ACHN (cell line): ENCODE results near the gene CYBRD1.
"Not testable (repeated sequence)": the region's sequence is repeated elsewhere in the genome, so short reads cannot be mapped to it uniquely, and the experiment has no call there.

ENCODE experiments used
- DNase-seq: peaks from one replicate; pipeline ENCODE4 v3.0.0-alpha.2; 2015
- in situ Hi-C: cut with HindIII; loops from 2 replicates; pipeline ENCODE4 v1.10.0; 2017; ENCODE audit warnings: low sequenced_read_pairs, low pct_ligation_motif_present, low pct_unique_long_range_greater_than_20kb

Gene CYBRD1

DNA sequence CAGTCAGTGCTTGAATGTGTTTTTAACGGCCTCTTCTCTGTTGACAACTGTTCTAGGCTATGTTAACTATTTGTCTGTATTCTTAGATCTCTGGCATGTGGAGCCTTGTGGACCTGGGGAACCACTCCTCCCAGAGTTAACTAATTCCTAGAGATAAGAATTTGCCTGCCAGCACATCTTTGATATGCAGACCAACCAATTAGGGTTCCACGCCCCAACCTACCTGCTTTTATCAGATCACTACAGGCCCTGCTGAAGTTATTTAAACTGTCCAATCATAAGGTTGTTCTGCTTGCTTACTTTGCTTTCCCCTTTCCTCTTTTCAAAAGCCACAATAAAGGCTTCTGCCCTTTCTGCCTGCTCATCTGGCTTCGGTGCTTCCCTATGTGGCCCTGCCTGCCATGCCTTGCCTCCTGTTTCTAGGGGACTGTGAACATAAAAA, 8.5 kb upstream of the CYBRD1 start:
- no peak for DNase-seq
- in situ Hi-C loops, result no loop called here

DNA sequence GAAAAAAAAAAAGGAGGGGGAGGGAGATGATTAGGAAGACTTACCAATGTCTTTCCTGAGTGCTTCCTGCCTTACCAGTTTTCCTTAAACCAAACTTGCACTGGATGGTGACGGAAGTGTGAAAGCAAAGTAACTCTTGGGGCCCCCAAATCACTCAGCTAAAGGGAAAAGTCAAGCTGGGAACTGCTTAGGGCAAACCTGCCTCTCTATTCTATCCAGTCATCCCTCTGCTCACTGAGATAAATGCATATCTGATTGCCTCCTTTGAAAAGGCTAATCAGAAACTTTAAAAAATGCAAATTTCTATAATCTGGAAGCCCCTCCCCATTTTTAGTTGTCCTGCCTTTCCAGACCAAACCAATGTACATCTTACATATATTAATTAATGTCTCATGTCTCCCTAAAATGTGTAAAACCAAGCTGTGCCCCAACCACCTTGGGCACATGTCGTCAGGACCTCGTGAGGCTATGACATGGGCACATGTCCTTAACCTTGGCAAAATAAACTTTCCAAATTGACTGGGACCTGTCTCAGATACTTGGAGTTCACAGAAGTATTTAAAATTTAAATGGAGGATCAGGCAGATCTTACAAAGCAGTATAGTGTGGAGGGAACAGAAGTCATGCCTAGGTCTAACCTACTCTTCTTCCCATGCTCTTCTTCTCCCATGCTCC, 7.2 kb upstream of the CYBRD1 start:
- in situ Hi-C loops, result no loop called here

DNA sequence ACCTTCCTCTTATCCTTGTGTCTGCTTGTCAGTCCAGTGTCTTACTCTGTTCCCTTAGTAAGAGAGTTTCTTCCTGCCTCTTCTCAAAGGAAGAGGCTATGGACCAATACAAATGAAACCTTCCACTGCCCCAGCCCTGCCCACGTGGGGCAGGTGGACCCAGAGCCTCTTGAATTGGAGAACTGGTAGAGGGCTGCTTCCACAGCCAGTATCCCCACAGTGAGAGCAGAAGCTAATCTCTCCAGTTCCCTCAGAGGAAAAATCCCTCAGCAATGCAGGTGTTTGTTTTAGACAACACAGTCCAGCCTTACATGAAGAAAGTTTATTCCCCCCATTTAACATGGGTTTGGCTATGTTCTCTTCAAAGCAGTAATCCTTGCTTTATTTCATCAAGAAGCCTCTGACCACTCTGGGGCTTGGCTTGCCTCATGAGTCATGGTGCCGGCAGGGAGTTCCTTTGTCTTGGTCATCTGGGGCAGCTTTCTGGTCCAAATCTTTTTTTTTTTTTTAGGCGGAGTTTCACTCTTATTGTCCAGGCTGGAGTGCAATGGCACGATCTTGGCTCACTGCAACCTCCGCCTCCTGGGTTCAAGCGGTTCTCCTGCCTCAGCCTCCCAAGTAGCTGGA, 6.5 kb upstream of the CYBRD1 start:
- in situ Hi-C loops, result no loop called here
- DNase-seq, result no peak

More for the DNA sequence above, 7.2 kb upstream of the CYBRD1 start:
- DNase-seq, result no peak

- in situ Hi-C loops, result no loop called here
Measured at GRCh38 chr2:171516793-171517192, 5.5 kb upstream of the CYBRD1 start.

DNA sequence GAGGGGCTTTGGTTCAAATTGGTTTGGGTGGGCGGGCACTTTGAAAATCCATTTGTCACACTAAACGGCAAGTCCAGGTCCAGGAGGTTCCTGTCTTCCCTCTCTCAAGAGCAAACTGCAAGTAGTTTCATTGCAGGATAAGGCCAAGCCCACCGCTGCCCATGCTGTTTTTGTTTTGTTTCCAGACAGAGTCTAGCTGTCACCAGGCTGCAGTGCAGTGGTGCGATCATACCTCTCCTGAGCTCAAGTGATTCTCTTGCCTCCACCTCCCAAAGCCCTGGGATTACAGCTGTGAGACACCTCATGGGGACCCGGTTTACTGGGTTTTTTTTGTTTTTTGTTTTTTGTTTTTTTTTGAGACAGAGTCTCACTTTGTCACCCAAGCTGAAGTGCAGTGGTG, 1.8 kb upstream of the CYBRD1 start:
- in situ Hi-C loops, result no loop called here
- no peak for DNase-seq

More at GRCh38 chr2:171516793-171517192, 5.5 kb upstream of the CYBRD1 start:
- no peak for DNase-seq

DNA sequence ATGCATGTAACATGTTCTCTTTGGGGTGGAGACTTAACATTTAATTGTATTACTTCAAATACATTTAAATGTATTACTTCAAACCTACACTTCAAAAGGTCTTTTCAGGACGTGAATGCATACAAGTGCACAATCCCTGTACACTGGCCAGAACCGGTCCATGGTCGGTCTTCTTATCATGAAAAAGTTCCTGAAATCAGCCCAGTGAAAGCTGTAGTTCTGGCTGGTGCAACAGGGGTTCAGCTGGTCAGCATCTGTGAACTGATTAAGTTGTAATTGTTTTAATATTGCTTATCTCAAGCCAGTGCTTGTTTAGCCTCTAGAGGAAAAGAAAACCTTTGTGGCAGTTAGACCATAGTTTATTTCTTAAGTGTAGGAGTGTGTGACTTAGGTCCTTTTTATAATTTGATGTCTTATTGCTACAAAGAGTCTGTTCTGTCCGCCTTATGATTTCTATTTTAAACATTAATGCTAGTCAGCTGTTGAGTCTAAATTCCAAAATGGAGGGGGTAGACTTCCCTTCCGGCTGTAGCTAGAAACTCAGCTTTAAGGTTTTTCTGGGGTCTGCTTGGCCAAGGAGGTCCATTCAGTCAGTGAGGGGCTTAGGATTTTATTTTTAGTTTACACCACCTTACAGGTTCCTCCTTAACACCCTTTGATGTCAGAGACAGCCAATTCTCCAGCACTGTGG, 768 bp upstream of the CYBRD1 start:
- in situ Hi-C loops, result no loop called here
- no peak for DNase-seq

DNA sequence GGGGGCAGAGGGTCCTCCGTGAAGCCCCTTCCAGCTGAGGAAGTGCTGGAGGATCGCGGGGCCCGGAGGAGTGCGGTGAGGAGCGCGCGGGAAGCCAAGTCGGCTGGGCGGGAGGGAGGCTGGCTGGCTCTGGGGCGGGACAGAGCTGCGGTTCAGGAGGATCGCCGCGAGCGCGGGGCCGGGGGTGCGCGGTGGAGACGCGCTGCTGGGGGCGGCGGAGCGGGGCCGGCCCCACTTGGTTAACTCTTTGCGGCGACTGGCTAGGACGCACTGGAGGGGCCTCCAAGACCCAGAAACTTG, 464 bp downstream of the CYBRD1 start:
- in situ Hi-C loops, result no loop called here
- DNase-seq, result peak; percentile 45

DNA sequence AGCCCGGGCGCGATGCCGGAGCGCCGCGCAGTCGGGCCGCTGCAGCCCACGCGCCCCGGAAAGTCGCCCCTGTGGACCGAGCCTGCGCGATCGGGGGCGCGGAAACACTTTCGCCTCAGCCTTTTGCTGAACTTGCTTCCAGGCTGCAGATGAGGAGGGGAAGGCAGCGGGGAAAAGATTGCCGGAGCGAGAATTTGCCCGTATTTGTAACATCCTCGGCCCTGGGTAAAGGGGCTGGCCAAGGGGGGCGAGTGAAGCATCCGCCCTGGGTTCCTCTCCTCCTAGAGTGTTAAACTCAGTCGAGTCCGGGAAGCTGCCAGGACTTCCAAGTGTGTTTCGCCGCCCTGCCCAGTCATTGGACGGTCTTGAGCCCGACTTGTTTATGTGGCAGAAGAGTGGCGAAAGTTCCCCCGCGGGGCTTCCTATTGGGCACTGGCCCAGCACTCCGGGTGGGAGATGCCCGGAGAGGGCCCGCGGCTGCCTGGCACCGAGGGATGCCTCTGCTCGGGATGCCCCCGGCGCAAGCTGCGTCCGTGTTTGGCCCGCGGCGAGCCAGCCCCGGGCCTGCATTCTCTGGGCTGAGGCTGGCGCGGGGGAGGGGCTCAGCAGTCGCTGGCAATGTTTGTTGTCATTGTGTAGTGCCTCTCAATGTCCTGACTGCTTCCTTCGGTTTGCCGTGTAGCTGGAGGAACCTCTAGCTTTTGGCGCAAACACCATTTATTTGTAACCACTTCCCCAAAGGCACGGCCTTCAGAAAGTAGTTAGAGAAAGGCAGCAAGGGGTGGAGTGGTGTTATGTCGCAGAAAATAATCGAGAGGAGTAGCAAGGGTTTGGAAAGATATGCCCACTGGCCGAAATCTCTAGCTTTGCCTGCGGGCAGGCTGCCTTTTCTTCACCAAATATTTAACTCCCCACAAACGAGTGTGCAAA, 1.1 kb downstream of the CYBRD1 start:
- in situ Hi-C loops, result no loop called here
- DNase-seq, result peak; percentile 70

GRCh38 chr2:171524018-171524401, 1.7 kb downstream of the CYBRD1 start:
- in situ Hi-C loops, result no loop called here
- DNase-seq, result peak; percentile 46

DNA sequence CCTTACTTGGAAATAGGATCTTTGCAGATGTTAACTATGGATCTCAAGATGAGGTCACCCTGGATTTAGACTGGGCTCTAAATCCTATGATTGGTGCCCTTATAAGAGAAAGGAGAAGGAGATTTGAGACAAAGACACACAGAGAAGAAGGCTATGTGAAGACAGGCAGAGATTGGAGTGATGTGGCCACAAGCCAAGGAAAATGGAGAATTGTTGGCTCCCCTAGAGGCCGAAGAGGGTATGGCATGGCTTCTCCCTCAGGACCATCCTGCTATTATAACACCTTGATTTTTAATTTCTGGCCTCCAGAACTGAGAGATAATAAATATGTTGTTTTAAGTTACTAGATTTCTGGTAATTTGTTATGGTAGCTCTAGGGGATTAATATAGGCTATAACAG, 7.6 kb downstream of the CYBRD1 start:
- peak; percentile 35 for DNase-seq
- in situ Hi-C loops, result no loop called here

GRCh38 chr2:171530378-171530777, 8.1 kb downstream of the CYBRD1 start:
- in situ Hi-C loops, result no loop called here
- no peak for DNase-seq

GRCh38 chr2:171530859-171531258, 8.6 kb downstream of the CYBRD1 start:
- in situ Hi-C loops, DNase-seq: not testable (repeated sequence)

DNA sequence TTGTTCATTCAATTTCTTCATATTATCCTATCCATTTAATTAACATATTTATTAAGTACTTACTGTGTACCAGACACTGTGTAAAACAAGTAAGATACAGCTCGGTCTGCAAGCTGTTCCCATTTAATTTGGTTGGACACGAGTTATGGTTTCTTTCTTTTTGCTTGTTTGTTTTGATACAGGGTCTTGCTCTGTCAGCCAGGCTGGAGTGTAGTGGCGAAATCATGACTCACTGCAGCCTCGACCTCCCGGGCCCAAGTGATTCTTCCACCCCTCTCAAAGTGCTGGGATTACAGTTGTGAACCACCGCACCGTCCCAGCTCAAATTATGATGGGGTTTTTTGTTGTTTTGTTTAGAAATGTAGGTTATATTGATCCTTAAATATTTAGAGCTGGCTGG, 9.0 kb downstream of the CYBRD1 start:
- in situ Hi-C loops, result no loop called here
- DNase-seq, result peak; percentile 66

- in situ Hi-C loops, result no loop called here
- DNase-seq, result no peak
Measured at GRCh38 chr2:171531836-171532450, 9.7 kb downstream of the CYBRD1 start.

GRCh38 chr2:171533331-171533730, 11.1 kb downstream of the CYBRD1 start:
- DNase-seq, result no peak
- in situ Hi-C loops, result no loop called here

- in situ Hi-C loops, DNase-seq: not testable (repeated sequence)
Measured at GRCh38 chr2:171535528-171535927, 13.3 kb downstream of the CYBRD1 start.

- in situ Hi-C loops, result no loop called here
Measured at GRCh38 chr2:171540437-171540836, 18.2 kb downstream of the CYBRD1 start.

GRCh38 chr2:171541202-171541887, 19.1 kb downstream of the CYBRD1 start:
- in situ Hi-C loops, result no loop called here
- peak; percentile 22 for DNase-seq

More at GRCh38 chr2:171540437-171540836, 18.2 kb downstream of the CYBRD1 start:
- DNase-seq, result no peak
